GM08714 (cell line): ENCODE results near the gene WDR72.

Experiments used
- H3K4me3 ChIP-seq: fragments of 200-500 bp; sonication (Bioruptor generic); 2 replicates; pipeline ENCODE4 v1.5.1; 2014; ENCODE audit warnings: mild to moderate bottlenecking, low read length, inconsistent platforms
- ZNF274 ChIP-seq: IDR thresholded peaks from 2 replicates; pipeline ENCODE4 v1.6.1; 2012; ENCODE audit warnings: mild to moderate bottlenecking, low read depth, low read length

WDR72 gene

DNA sequence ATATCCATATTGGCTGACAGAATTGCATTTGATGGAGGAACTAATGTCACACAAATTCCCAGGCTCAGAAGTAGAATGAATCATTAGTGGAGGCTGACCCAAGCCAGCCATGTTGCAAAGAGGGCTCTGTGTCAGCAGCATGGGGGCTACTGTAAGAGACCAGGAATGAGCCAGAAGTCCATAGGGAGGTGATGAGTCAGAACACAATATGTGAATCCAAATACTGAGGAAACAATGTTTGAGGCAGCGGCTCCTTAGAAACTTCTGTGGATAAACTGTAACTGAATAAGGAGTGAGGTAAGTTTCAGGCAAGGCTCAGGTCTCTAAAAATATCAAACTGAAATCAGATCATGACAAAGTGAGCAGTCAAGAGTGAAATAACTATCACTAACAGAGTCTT is 170.7 kb downstream of the WDR72 start:
- TF ChIP-seq ZNF274, result no peak
- H3K4me3 ChIP-seq, result no peak overlapping the region

DNA sequence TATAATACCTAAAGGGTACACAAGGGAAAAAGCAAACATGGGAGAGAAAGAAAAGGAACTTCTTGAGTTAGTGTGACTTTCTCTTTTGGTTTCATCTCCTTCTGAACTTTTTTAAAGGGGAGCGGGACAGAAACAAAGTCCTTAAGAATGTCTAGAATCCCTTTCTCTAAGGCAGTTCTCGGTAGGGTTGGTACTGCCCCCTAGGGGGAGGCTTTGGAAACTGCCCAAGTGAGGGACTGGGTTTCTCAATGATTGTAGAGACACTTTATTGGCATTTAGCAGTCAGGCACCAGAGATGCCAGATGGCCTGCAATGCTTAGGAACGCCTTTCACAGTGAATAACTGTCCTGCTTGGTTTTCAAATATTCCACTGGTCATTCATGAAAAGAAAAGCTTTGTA is 172.7 kb downstream of the WDR72 start:
- H3K4me3 ChIP-seq, result no peak overlapping the region
- no peak for TF ChIP-seq ZNF274

- H3K4me3 ChIP-seq, result no peak overlapping the region
- no peak for TF ChIP-seq ZNF274
Measured at GRCh38 chr15:53581513-53581912, 177.9 kb downstream of the WDR72 start.

DNA sequence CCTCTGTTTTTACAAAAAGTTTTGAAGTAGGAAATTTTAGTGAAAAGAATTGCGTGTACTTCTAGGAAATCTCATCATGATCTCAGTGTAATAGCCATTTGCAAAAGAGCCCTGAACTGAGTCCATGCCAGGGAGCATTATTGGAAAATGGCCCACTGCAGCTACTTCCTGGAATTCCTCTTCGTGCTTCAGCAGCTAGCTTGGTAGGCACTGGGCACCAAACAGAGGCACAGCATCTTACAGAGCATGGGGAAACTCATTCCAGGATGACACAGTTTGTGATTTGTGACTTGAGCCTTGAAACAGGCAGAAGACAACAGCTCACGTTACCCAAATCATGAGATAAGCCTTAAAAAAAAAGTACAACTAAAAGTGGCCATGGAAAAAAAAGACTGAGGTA is 179.1 kb downstream of the WDR72 start:
- H3K4me3 ChIP-seq, result no peak overlapping the region
- no peak for TF ChIP-seq ZNF274

DNA sequence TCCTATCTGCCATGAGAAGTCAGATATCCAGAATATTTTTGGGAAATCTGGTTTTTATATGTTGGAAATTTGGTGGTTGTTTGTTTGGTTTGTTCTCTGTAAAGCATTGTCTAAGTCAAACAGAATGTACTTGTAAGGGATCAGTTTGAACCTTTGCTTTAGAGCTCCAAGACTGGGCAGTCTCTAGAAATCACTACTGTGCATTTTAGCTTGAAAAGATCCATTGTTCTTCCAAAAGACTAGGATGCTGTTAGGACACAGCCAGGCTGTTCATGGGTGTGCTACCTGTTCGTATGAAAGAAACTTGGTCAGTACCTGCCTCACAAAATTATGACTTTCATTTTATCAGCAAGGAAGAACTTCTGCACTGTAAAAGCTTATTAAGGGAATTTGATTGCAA is 182.6 kb downstream of the WDR72 start:
- no peak for TF ChIP-seq ZNF274

DNA sequence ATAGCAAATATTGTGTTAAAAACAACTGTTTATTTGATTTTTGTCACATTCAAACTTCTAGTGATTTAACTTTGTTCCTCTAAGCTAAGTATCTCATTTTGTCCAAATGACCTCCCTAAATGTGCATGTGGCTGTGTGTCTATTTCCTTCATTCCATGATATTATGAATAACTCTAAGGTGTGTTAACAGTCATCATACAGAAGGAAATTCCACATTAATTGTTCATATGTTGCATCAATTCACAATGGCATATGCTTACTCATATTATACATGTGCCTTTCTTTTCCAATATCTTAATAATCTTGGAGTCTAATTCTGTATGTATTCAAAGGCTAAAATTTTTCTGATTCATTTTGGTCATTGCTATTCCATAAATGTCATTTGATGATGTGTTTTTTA is 186.4 kb downstream of the WDR72 start:
- H3K4me3 ChIP-seq, result no peak overlapping the region
- TF ChIP-seq ZNF274, result no peak

More for the DNA sequence above, 182.6 kb downstream of the WDR72 start:
- H3K4me3 ChIP-seq, result no peak overlapping the region

- TF ChIP-seq ZNF274, result no peak
- no peak overlapping the region for H3K4me3 ChIP-seq
Measured at GRCh38 chr15:53569751-53570480, 189.5 kb downstream of the WDR72 start.

DNA sequence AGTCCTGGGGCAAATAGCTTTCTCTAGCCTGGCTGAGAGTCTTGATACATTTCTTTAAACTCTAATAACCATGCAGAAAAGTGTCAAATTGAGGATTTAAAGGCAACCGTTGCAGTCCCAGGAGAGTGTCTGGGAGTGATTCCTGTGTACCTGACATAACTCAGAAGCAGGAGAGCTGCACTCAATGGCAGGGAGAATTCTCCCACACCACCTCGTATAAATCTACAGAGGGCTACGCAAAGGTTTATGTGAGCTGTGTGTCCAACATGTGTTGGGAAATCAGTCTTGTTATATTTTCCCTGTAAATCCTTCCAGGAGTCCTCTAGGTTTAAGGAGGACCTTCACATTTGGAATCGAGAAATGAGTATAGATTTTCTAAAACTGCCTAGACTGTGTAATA is 192.6 kb downstream of the WDR72 start:
- no peak for TF ChIP-seq ZNF274
- H3K4me3 ChIP-seq, result no peak overlapping the region

DNA sequence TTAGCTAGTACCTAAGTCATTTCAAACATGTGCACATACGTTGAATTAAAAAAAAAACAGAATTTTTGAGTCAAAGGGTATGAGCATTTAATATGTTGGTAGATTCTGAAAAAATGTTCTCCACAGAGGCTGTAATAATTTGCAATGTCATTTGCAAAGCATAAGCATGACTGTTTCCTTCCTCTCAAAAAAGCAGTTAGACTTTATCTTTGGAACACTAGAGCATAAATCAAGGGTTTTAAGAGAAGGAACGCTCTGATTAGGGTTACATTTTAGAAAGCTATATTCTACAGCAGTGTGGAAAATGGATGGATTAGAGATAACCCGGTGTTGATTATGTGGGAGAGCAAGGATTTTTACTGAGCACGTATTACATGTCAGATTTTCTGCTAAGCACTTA is 193.7 kb downstream of the WDR72 start:
- TF ChIP-seq ZNF274, result no peak
- no peak overlapping the region for H3K4me3 ChIP-seq

GRCh38 chr15:53564647-53565046 is 194.8 kb downstream of the WDR72 start:
- no peak for TF ChIP-seq ZNF274
- H3K4me3 ChIP-seq, result no peak overlapping the region

DNA sequence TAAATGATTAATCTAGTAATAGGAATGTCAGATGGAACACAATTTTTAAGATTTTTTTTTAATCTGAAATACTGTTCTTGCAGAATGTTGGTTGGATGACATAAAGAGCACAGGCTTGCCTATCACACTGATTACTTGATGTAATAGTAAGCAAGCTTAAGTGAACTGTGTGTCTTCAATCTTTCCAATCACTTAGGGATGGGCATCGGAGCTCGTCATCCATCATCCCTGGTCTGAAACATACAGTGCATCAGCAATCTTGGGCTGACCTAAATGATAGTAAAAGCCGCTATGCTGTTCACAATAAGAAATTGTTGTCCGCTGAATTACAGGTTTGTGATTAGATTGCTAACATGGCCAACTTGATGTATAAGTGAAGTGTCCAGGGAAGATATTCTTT is 195.8 kb downstream of the WDR72 start:
- no peak for TF ChIP-seq ZNF274
- H3K4me3 ChIP-seq, result no peak overlapping the region

DNA sequence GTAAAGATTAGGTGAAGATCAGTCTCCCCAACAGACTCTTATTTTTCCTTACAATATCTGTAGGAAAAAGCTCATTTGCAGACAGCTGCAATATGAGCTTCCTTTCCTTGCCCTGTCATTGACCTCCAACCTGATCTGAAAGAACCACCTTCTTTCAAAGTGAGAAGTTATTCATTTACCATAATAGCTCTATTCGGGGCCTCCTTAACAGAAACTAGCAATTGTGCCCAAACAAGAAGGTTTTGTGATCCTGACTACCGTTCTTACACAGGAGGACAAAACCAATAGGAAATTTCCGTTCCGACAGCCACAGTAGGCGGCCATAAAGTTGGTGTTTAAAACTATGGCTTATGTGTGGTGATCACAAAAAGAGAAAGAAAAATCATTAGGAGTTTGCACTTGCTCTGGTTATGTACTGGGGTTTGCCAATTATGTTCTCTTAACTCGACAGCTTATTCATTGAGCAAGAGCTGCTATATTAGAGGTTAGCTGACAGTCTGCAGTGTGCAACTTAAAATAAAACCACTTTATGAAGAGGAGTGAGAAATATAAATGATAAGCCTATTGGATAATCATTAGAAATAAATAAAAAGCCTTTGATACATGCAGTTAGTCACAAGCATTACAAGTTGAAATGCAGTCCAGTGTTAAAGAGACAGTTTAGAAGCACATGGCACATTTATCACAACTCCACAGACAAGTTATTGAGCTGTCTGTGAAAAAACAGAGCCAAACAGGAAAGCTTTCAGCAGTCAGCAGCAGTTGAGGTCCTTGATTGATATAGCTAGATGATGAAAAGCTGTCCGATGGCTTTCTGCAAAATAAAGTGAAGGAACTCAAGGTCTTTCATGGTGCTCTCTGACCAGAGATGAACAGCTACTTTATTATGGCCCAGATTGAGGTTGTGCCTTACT is 199.8 kb downstream of the WDR72 start:
- TF ChIP-seq ZNF274, result no peak
- H3K4me3 ChIP-seq, result no peak overlapping the region

- no peak overlapping the region for H3K4me3 ChIP-seq
- TF ChIP-seq ZNF274, result no peak
Measured at GRCh38 chr15:53558384-53558783, 201.1 kb downstream of the WDR72 start.

DNA sequence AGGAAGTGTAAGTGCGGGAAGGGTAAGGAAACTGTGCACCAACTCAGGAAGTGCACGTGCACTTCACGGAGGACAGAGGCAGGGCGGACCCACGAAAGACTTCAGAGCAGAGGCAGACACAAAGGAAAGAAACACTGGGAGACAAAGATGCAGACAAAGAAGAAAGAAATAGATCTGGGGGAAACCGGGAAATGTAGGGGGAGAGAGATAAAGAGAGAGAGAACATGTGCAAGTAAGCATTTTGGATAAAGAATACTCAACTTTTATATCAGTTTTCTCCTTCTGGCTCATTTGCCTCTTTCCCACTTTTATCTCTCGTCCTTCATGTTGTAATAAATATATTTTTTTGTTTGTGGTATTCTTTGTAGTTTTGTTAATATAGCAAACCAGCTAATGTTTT is 204.2 kb downstream of the WDR72 start:
- no peak overlapping the region for H3K4me3 ChIP-seq
- no peak for TF ChIP-seq ZNF274

- no peak for TF ChIP-seq ZNF274
- no peak overlapping the region for H3K4me3 ChIP-seq
Measured at GRCh38 chr15:53549697-53550305, 209.7 kb downstream of the WDR72 start.
